Activated CD4-positive, CD25-positive, alpha-beta regulatory T cell treated with anti-CD3 and anti-CD28 coated beads, Interleukin-2, amount 50 U/mL, for 24 hours (primary cell): ENCODE measurements around the gene LMAN1L.

Experiments used
- ATAC-seq, 2 donors: fragments of 150-1000 bp; cut with Tn5 transposase; one replicate each; pipeline ENCODE4 v1.10.0; 2021; ENCODE audit warnings: mild to moderate bottlenecking in 1 of 2, moderate library complexity in 1 of 2

The LMAN1L gene

DNA sequence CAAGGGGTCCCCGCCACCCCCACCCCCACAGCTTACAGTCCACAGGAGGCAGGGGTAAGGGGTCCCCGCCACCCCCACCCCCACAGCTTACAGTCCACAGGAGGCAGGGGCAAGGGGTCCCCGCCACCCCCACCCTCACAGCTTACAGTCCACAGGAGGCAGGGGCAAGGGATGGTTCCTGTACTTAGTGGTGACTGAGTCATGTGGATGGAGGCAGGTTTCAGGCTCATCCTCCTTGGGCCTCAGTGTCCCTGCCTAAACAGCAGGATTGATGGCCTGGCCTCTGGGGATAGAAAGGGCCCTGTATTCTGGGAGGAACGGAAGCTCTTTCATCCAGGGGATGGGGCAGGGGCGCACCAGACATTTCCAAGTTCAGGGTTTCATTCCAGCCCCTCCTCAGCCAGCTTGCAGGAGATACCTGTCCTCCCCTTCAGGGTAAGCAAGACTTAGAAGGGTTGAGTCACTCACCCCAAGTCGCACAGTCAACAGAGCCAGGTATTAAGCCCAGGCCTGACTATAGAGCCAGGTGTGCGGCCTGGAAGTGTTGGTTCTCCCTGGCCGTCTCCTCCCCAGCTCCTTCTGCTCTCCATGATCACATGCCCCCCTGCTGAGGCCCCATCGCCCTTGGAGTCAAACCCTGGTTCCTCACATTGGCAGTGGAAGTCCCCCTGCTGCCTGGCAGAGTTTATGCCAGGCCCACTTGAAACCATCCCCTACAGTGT is 18.2 kb upstream of the LMAN1L start:
- ATAC-seq = peak in 1 of 2 donors; percentile 45

DNA sequence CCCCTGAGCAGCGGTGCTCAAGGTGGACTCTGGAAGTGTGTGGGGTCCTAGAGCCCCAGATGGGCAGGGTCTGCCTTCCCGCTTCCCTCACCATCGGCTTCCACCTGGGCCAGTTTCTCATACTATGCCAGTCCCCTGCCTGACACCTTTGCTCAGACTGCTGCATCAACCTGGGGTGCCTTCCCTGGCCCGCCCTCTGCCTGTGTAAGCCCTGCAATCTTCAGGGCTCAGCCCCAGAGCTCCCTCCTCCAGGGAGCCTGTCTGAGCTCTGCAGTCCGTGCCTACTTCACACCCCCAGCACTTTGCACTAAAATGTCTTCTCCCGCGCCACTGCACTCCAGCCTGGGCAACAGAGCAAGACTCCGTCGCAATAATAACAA is 17.7 kb upstream of the LMAN1L start:
- no peak for ATAC-seq

DNA sequence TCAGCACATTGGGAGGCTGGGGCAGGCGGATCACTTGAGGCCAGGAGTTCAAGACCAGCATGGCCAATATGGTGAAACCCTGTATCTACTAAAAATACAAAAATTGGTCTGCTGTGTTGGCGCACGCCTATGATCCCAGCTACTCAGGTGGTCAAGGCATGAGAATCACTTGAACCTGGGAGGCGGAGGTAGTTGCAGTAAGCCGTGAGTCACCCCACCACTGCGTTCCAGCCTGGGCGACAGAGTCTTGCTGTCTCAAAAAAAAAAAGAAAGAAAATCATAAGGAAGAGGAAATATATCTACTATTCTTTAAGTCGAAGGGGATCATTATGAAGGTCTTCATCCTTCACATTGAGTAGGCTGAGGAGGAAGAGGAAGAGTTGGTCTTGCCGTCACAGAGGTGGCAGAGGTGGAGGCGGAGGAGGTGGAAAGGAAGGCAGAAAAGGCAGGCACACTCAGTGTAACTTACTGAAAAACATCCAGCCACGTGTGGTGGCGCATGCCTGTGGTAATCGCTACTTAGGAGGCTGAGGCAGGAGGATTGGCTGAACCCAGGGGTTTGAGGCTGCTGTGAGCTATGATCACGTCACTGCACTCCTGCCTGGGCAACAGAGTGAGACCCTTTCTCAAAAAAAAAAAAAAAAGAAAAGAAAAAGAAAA is 16.5 kb upstream of the LMAN1L start:
- peak; percentile 26 to 37 for ATAC-seq

DNA sequence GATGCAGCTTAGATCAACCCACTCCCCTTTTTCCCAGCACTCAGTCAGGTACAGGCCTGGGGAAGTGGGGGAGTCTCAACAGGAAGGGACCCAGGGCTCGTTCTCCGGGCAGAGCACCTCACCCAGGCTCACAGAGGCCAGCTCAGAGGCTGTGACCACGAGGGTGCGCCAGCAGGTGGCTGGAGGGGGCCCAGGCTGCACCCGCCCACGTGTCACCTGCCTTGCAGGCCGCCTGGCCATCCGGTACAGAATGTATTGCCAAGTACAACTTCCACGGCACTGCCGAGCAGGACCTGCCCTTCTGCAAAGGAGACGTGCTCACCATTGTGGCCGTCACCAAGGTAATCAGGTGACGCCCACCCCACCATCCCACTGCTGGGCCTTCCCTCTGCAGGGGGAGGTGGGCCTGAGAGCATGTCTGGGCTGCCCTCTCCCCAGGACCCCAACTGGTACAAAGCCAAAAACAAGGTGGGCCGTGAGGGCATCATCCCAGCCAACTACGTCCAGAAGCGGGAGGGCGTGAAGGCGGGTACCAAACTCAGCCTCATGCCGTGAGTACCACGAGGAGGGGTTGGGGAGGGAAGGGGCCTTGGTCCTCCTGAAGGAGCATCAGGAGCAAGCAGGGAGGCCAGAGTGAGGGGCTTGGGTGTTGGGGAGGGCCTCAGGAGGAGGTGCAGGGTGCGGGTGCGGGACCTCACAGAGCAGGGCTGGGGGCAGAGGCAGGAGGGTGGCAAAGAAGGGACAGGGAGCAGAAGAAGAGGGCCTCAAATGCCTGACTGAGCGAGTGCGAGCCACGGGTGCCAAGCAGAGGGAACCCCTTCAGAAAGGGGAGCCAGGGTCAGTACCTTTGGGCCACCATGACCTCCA is 14.0 kb upstream of the LMAN1L start:
- ATAC-seq = no peak

DNA sequence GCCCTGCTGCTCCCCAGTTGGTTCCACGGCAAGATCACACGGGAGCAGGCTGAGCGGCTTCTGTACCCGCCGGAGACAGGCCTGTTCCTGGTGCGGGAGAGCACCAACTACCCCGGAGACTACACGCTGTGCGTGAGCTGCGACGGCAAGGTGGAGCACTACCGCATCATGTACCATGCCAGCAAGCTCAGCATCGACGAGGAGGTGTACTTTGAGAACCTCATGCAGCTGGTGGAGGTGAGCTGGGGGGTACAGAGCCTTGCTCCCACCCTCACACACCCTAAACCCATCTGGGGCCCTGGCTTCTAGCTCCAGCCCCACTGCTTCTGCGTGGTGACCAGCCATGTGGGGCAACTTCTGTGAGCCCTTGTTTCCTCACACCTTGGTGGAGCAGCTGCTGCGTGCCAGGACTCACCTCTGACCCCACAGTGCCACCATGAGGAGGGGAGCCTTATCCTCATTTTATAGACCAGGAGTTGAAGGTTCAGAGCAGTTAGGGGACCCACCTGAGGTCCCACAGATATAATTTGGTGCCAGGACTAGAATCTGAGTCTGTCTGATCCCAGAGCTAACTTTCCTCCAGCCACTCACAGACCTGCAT is 13.3 kb upstream of the LMAN1L start:
- peak in 1 of 2 donors; percentile 17 for ATAC-seq

DNA sequence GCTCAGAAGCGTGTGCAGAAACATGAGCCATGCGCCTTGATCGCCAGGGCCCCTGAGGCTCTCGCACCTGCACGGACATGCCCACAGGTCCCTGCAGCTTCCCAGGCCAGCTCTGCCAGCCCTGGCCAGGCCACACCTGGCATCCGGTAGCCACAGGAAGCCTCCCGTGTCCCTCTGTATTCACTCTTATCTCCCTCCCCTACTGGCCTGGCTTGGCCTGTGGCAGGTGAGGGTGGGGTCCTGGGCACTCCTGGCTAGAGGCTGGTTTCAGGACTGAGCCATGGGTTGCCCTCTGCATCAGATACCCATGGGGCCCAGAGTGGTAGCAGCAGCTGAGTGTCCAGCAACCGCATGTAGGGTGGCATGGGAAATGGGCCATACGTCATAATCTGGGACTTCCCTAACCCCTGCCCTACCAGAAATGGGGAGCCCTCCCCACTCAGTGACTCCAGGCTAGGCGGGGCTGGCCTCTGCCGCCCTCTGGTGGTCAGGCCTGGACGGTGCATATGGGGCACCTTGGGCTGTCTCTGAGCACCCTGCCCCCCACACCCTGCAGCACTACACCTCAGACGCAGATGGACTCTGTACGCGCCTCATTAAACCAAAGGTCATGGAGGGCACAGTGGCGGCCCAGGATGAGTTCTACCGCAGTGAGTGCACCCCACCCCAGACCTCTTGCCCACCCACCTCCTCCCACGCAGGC is 12.6 kb upstream of the LMAN1L start:
- peak; percentile 90 to 92 for ATAC-seq

DNA sequence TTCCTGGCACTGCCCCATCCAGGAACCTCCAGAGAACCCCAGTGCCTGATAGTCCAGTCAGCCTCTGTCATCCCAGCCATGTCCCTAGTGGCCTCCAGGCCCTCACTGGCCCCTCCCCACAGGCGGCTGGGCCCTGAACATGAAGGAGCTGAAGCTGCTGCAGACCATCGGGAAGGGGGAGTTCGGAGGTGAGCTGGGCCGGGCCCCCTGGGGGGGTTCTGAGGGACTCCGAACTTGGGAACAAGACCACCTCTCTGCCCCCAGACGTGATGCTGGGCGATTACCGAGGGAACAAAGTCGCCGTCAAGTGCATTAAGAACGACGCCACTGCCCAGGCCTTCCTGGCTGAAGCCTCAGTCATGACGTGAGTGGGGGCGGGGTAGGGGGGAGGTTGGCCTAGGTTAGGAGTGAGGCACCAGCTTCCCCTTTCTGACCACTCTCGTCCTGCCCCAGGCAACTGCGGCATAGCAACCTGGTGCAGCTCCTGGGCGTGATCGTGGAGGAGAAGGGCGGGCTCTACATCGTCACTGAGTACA is 12.0 kb upstream of the LMAN1L start:
- no peak for ATAC-seq

DNA sequence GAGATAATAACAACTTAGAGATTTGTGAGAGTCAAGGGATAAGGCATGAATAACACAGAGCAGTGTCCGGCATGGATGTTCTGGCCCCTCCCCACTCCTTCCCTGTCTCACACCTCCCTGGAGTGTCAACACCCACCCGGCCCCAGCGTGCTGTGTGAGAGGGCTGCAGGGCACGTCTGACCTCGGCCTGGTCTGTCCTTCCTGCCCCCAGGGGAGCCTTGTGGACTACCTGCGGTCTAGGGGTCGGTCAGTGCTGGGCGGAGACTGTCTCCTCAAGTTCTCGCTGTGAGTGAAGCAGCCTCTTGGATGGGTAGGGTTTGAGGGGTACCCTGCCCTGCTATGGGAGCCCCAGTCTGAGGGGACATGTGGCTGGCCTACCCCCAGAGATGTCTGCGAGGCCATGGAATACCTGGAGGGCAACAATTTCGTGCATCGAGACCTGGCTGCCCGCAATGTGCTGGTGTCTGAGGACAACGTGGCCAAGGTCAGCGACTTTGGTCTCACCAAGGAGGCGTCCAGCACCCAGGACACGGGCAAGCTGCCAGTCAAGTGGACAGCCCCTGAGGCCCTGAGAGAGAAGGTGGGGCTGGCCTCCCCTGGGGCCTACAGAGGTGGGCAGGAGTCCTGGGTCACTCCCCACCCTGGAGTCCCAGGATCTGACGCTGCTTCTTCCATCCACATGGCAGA is 11.2 kb upstream of the LMAN1L start:
- ATAC-seq = no peak

DNA sequence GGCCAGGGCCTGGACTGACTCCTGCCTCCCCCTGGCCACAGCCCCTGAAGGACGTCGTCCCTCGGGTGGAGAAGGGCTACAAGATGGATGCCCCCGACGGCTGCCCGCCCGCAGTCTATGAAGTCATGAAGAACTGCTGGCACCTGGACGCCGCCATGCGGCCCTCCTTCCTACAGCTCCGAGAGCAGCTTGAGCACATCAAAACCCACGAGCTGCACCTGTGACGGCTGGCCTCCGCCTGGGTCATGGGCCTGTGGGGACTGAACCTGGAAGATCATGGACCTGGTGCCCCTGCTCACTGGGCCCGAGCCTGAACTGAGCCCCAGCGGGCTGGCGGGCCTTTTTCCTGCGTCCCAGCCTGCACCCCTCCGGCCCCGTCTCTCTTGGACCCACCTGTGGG is 10.3 kb upstream of the LMAN1L start:
- no peak for ATAC-seq

DNA sequence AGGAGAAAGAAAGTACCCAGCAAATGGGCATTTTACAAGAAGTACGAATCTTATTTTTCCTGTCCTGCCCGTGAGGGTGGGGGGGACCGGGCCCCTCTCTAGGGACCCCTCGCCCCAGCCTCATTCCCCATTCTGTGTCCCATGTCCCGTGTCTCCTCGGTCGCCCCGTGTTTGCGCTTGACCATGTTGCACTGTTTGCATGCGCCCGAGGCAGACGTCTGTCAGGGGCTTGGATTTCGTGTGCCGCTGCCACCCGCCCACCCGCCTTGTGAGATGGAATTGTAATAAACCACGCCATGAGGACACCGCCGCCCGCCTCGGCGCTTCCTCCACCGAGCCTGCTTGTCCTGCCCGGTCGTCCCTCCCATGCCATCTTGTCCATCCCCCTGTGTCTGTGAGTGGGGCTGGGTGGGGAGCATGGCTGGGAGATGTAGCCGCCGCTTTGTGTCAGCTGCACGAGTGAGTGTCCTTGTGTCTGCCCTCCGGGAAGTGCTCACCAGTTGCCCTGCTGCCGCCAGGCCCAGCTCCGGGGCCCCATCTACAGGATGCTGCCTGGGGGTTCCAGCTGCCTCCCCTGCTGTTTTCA is 9.7 kb upstream of the LMAN1L start:
- no peak for ATAC-seq

DNA sequence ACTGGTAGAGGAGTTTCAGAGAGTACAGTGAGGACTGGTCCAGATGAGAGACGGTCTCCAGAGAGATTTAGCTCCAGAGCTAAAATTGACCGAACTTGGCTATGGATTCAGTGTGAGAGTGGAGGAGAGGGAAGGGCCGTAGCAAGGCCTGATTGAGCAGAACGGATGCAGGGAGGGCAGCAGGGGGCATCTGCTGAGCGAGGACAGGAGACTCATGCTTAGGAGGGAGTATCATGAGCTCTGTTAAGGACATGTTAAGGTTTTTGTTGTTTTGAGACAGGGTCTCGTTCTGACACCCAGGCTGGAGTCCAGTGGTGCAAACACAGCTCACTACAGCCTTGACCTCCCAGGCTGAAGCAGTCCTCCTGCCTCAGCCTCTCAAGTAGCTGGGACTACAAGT is 7.7 kb upstream of the LMAN1L start:
- no peak for ATAC-seq

DNA sequence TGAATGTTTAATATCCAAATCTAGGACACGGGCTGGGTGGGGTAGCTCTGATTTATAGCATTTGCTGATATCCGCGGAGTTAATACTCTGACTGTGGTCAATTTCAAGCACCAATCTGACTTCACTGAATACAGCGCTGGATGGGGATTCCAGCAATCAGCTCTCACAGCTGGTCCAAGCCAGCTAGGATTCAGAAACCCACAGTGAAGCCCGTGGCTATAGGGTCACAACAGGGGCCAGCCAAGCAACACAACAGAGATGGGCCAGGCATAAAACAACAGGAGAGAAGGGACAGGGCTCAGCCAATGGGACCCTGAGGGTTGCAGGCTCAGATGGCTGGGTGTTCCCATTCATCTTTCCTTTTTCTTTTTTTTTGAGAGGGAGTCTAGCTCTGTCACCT is 5.4 kb upstream of the LMAN1L start:
- no peak for ATAC-seq

DNA sequence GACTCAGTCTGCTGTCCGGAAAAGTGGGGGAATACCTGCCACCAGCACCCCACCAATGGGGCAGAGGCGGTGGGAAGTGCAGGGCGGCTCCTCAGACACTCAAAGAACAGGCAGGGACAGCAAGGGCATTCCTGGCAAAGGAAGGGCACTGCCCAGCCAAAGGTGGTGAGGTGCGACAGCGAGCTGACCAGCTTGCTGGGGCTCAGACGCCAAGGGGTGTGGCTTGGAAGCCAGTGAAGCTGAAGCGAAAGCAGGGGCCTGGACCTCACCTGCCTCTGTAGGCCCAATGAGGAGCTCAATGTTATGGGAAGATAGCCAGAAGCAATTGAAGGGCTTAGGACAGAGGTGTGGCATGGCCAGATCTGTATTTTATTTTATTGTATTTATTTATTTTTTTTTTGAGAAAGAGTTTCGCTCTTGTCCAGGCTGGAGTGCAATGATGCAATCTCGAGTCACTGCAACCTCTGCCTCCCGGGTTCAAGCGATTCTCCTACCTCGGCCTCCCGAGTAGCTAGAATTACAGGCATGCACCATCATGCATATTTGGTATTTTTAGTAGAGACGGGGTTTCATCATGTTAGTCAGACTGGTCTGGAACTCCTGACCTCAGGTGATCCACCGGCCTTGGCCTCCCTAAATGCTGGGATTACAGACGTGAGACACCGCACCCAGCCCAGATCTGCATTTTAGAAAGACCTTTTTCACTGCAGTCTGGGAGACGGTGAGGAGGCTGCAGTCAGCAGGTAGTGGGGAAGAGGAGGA is 4.4 kb upstream of the LMAN1L start:
- no peak for ATAC-seq

DNA sequence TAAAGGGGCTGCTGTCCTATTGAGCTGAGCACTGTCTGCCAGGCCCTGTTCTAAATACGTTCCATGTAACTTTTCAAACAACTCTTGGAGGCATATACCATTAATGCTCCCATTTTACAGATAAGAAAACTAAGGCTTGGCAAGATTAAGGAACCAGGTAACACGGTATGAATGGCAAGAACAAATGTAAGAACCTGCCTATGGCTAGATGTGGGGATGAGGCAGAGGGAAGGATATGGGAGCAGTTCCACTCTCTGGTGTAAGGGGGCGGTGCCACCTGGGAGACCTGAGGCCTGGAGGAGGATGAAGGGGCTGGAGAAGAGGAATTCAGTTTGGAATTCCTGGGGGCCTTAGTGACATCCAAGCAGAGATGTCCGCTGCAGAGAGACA is 3.8 kb upstream of the LMAN1L start:
- peak in 1 of 2 donors; percentile 7 for ATAC-seq

DNA sequence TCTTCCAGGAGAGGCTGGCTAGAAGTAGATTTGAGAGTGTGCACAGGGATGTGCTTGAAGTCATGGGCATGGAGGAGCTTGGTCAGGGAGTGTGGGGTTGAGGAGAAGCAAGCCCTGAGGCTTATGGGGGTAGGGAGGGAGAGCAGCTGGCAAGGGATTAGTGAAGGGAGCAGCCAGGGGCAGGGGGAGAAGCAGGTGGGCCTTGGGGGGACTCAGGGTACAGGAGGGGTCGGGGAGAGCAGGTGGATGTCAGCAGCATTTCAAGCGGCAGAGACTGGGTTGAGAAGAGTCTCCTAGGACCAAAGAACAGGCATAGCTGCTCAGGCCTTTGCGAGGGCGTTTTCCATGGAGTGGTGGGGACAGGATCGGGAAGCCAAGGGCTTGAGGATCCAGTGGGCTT is 3.4 kb upstream of the LMAN1L start:
- ATAC-seq = peak in 1 of 2 donors; percentile 9

DNA sequence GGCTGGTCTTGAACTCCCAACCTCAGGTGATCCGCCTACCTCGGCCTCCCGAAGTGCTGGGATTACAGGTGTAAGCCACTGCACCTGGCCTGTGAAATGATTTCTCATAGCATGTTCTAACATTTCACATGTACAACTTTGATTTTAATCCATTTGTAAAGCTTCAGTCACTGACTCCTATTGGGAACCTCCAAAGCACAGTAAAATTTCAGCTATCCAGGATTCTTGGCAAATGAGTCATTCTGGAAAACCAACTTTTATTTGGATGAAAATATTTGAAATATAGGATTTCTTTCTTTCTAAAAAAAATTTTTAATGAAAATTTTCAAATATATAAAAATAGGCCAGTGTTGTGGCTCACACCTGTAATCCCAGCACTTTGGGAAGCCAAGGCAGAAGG is 2.7 kb upstream of the LMAN1L start:
- no peak for ATAC-seq

DNA sequence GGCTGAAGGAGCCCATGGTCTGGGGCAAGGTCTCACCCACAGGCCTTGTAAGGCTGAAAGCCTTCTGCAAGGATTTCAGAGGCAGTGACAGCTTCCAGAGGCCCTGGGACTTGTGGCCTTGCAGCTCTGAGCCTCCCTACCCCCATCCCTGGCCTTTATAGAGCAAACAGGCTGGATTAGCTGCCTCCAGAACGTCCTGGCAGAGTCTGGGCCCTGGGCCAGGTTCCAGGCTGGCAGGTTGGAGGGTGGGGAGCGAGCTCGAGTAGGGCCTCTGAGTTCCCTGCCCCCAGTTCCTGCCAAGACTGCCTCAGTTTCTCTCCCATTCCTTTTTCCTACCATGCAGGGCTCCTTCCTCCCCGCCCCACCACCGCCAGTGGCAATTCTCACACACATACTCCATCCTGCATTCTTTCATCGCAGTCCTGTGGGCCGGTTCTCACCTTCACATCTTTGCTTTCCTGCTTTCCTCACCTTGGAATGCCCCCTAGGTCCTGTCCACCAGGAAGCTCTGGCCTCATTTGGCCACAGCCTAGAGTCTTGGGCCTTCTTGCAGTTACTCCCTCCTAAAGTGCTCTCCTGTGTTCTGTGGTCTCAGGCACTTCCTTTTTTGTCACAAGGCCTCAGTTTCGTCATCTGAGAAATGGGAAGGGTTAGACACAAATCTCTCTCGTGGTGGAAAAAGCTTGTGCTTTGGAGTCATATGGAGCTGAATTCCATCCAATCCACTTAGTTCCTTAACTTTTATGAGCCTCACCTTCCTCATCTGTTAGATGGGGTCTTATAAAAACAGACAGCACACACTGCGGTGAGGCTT is 2.7 kb downstream of the LMAN1L start:
- ATAC-seq = no peak

DNA sequence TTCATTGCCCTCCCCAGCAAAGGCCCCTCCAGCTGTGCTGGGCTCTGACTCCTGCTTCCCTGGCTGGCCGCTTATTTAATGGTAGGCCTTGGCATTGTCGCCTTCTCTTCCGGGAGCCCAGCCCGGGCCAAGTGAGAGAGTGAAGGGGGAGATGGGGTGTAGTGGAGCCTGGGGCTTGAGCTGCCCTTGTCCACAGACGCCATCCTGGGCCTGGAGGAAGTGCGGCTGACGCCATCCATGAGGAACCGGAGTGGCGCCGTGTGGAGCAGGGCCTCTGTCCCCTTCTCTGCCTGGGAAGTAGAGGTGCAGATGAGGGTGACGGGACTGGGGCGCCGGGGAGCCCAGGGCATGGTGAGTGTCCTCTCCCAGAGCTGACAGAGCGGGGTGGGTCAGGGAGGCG is 3.3 kb downstream of the LMAN1L start:
- no peak for ATAC-seq

DNA sequence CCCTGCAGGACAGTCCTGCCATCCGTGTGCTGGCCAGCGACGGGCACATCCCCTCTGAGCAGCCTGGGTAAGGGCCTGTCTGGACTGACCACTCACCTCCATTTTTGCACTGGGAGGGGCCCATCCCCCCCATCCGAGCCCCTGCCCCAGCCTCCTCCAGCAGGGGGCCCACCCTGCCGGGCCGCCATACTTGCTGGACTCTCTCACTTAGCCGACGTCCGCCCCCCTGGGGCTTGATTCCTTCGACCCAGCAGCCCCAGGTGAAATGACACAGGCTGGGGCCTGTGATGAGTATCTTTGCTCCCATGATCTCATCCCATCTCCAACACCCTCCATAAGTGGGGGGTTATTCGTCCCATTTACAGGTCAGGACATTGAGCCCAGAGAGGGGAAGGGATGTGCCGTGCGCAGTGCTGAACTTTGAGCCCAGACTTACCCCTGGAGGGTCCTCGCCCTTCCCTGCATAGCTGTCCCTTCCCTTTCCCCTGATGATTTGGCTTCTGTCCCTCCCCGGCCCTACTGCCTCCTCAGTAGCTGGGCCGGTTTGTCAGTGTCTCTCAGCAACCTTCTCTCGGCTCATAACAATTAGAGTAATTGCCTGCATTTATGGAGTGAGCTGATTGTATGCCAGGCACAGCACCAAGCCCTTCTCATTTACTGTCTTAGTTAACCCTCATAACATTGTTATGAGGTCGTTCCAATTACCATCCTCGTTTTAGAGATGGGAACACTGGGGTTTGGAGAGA is 4.2 kb downstream of the LMAN1L start:
- no peak for ATAC-seq
